ENCODE results near the gene C10orf143. TPM values are rescaled to one million over a fixed set of nuclear protein-coding genes. Genes with fewer than 3 reads are reported as not detected.

C10orf143 gene
- total RNA-seq, 4 donors from 2014 or later, result 1.1 to 8.5 (median 4.5) TPM

GRCh38 chr10:130065251-130065650, 45.4 kb downstream of the C10orf143 start:
- no peaks in the 10 kb centered on the region for H3K9me3 ChIP-seq
- no peak for DNase-seq (ENCODE audit: low spot score in 2 of 2)
- no peak overlapping the region for H3K27ac ChIP-seq
- WGBS, result 90% methylated on average over 10 of the region's 10 CpGs
- H3K36me3 ChIP-seq, result no peaks in the 10 kb centered on the region
- TF ChIP-seq POLR2AphosphoS5 (IDR thresholded peaks at IDR 0.05) (no peak), POLR2A (IDR thresholded peaks at IDR 0.05) (no peak), CTCF (IDR thresholded peaks at IDR 0.05) (no peak), EP300 (IDR thresholded peaks at IDR 0.05) (no peak)
- H3K4me3 ChIP-seq, result no peak overlapping the region
- no peaks in the 10 kb centered on the region for H3K4me1 ChIP-seq
- H3K27me3 ChIP-seq, result no peaks in the 10 kb centered on the region

GRCh38 chr10:130064783-130065182, 45.8 kb downstream of the C10orf143 start:
- Histone ChIP-seq H3K27ac (no peak overlapping the region), H3K9me3 (no peaks in the 10 kb centered on the region), H3K4me1 (no peaks in the 10 kb centered on the region), H3K27me3 (no peaks in the 10 kb centered on the region), H3K4me3 (no peak overlapping the region), H3K36me3 (no peaks in the 10 kb centered on the region)
- TF ChIP-seq EP300 (IDR thresholded peaks at IDR 0.05) (no peak), CTCF (IDR thresholded peaks at IDR 0.05) (no peak), POLR2AphosphoS5 (IDR thresholded peaks at IDR 0.05) (no peak), POLR2A (IDR thresholded peaks at IDR 0.05) (no peak)
- WGBS, result 66% methylated on average over 5 of the region's 5 CpGs
- DNase-seq (ENCODE audit: low spot score in 2 of 2), result no peak

GRCh38 chr10:130062976-130063375, 47.7 kb downstream of the C10orf143 start:
- TF ChIP-seq POLR2AphosphoS5 (IDR thresholded peaks at IDR 0.05) (no peak), POLR2A (IDR thresholded peaks at IDR 0.05) (no peak), CTCF (IDR thresholded peaks at IDR 0.05) (no peak), EP300 (IDR thresholded peaks at IDR 0.05) (no peak)
- DNase-seq (ENCODE audit: low spot score in 2 of 2), result no peak
- no peaks in the 10 kb centered on the region for H3K36me3 ChIP-seq
- H3K27me3 ChIP-seq, result no peaks in the 10 kb centered on the region
- H3K4me1 ChIP-seq, result no peaks in the 10 kb centered on the region
- no peak overlapping the region for H3K4me3 ChIP-seq
- WGBS, result 96% methylated on average over 13 of the region's 13 CpGs
- no peaks in the 10 kb centered on the region for H3K9me3 ChIP-seq
- H3K27ac ChIP-seq, result no peak overlapping the region

- no peak overlapping the region for H3K4me3 ChIP-seq
- H3K4me1 ChIP-seq, result no peaks in the 10 kb centered on the region
- no peak for DNase-seq (ENCODE audit: low spot score in 2 of 2)
- H3K36me3 ChIP-seq, result no peaks in the 10 kb centered on the region
- H3K27me3 ChIP-seq, result no peaks in the 10 kb centered on the region
- H3K9me3 ChIP-seq, result no peaks in the 10 kb centered on the region
- WGBS, result 52% methylated on average over 3 of the region's 3 CpGs
- H3K27ac ChIP-seq, result no peak overlapping the region
- no peak for TF ChIP-seq POLR2A (IDR thresholded peaks at IDR 0.05)
- TF ChIP-seq POLR2AphosphoS5 (IDR thresholded peaks at IDR 0.05), result no peak
- TF ChIP-seq CTCF (IDR thresholded peaks at IDR 0.05), result no peak
- no peak for TF ChIP-seq EP300 (IDR thresholded peaks at IDR 0.05)
These were observed 48.4 kb downstream of the C10orf143 start for GRCh38 chr10:130062201-130062600.

- no peak for DNase-seq (ENCODE audit: low spot score in 2 of 2)
- Histone ChIP-seq H3K27me3 (no peaks in the 10 kb centered on the region), H3K36me3 (no peaks in the 10 kb centered on the region), H3K4me3 (no peak overlapping the region), H3K27ac (no peak overlapping the region), H3K4me1 (no peaks in the 10 kb centered on the region), H3K9me3 (no peaks in the 10 kb centered on the region)
- no peak for TF ChIP-seq CTCF (IDR thresholded peaks at IDR 0.05)
- TF ChIP-seq POLR2A (IDR thresholded peaks at IDR 0.05), result no peak
- TF ChIP-seq POLR2AphosphoS5 (IDR thresholded peaks at IDR 0.05), result no peak
- TF ChIP-seq EP300 (IDR thresholded peaks at IDR 0.05), result no peak
- WGBS, result 57% methylated on average over 4 of the region's 6 CpGs
These were observed 48.9 kb downstream of the C10orf143 start for GRCh38 chr10:130061760-130062159.
